Tibial nerve (tissue), 3 donors: ENCODE data around the gene SMARCA2.

ENCODE experiments used
- POLR2A ChIP-seq, 2 donors: fragments of 450-650 bp; IDR thresholded peaks; one replicate each; pipeline ENCODE4 v1.6.1; 2017; ENCODE audit warnings: antibody characterized with exemption in 2 of 2, mild to moderate bottlenecking in 2 of 2, moderate library complexity in 2 of 2
- TF ChIP-seq, protein P1 (sequence below), 5 experiments: fragments of 200-600 bp in 3 of 5; fragments of 450-650 bp in 2 of 5; sonication (generic) in 3 of 5; IDR thresholded peaks; one replicate each; pipeline ENCODE4 v1.5.1; 2016 to 2019; ENCODE audit warnings: antibody characterized with exemption in 5 of 5, mild to moderate bottlenecking in 3 of 5, moderate library complexity in 2 of 5

DNA sequence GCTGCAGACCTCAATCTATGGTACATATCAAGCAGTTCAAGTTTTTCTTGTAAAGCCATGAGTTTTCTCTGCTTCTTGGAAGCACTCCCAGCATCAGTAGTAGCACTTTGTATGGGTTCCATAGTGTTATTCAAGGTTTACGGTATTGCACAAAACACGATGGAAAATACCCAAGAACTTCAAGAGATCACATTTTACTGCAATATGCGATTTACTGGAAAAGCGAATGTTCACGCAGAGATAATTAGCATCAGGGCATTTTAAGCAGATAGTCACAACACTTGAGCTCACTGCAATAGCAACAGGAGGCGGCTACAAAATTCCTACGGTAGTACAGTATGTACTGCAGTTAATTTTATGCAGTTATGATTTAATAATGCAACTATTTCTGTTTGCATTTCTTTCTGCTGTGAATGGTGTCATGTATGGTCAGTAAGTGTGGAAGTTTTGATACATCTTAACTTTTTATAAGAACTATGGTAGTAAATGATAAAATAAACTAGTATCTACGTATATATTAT lies 200.8 kb downstream of the SMARCA2 start:
- TF ChIP-seq, protein P1, sequence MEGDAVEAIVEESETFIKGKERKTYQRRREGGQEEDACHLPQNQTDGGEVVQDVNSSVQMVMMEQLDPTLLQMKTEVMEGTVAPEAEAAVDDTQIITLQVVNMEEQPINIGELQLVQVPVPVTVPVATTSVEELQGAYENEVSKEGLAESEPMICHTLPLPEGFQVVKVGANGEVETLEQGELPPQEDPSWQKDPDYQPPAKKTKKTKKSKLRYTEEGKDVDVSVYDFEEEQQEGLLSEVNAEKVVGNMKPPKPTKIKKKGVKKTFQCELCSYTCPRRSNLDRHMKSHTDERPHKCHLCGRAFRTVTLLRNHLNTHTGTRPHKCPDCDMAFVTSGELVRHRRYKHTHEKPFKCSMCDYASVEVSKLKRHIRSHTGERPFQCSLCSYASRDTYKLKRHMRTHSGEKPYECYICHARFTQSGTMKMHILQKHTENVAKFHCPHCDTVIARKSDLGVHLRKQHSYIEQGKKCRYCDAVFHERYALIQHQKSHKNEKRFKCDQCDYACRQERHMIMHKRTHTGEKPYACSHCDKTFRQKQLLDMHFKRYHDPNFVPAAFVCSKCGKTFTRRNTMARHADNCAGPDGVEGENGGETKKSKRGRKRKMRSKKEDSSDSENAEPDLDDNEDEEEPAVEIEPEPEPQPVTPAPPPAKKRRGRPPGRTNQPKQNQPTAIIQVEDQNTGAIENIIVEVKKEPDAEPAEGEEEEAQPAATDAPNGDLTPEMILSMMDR (IDR thresholded peaks at IDR 0.05), result no peak
- TF ChIP-seq POLR2A (IDR thresholded peaks at IDR 0.05), result no peak
